IgD-negative memory B cell (primary cell): Measurements from ENCODE around the gene LRSAM1. TPM values are rescaled to one million over a fixed set of nuclear protein-coding genes. Genes with fewer than 3 reads are reported as not detected.
A peak's percentile ranks its signal among the peaks of the same experiment; 100 is the strongest.

Source experiments
- H3K27ac Mint-ChIP-seq, 3 donors: one replicate each; pipeline ENCODE4 v1.8.0; 2020 to 2022; ENCODE audit warnings: mild to moderate bottlenecking in 3 of 3, mixed read lengths in 3 of 3, moderate library complexity in 1 of 3
- H3K27me3 Mint-ChIP-seq: one replicate; pipeline ENCODE4 v1.8.0; 2021; ENCODE audit warnings: mixed read lengths
- H3K36me3 Mint-ChIP-seq: one replicate; pipeline ENCODE4 v1.8.0; 2020; ENCODE audit warnings: mild to moderate bottlenecking, mixed read lengths
- H3K4me1 Mint-ChIP-seq, 3 donors: one replicate each; pipeline ENCODE4 v1.8.0; 2020 to 2022; ENCODE audit warnings: mixed read lengths in 3 of 3, mild to moderate bottlenecking in 1 of 3
- H3K4me3 Mint-ChIP-seq, 4 donors: one replicate each; pipeline ENCODE4 v1.8.0; 2020 to 2022; ENCODE audit warnings: mild to moderate bottlenecking in 4 of 4, mixed read lengths in 4 of 4, moderate library complexity in 3 of 4
- H3K9me3 Mint-ChIP-seq, 3 donors: one replicate each; pipeline ENCODE4 v1.8.0; 2020 to 2021; ENCODE audit warnings: mixed read lengths in 3 of 3, mild to moderate bottlenecking in 1 of 3
- polyA plus RNA-seq: library from polyadenylated mRNA; unstranded; fragments of 300-500 nt; fragmentation: Illumina TruSeq; gene quantifications from one replicate; pipeline ENCODE4 v1.2.3, GENCODE V29; 2021

Gene LRSAM1
- polyA plus RNA-seq, 1 donor from 2014 or later, result 15.7 TPM

DNA sequence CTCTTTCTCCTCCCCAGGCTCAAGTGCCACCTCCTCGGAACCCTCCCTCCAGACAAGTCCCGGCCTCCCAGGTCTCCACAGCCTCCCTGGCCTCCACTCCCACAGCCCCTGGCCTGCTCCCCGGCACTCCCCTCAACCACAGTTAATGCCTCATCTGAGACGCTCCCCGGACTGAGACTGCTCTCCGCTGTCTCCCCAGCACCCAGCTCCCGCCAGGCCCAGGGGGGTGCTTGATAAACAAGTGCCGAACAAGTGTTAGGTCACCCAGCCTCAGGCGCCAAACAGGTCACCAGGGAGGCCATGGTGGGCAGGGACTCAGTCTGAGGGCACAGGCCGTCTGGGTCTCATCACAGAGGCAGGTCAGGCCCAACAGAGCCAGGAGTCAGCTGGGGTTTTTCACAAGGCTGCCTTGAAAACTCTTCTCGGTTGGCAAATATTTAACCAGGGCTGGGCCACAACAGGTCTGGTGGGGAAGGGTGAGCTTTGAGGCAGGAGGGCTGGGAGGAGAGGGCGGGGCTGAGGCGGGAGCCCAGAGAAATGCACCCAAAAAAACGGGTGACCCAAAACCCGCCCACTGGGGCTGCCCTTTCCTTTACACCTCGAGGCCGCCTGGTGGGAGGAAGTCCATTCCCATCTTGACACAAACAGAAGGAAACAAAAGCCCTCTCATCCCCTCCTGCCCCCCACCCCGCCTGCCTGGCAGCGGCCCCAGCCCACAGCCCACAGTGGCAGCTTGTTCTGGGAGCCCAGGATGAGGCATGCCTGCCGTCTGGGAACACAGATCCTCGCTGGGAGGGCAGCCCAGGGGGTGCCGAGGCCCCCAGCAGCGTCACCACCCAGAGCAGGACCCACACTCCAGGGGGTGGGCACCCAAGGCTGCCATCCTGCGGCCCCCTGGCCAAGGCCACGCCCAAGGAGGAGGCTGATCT, 94.2 kb downstream of the LRSAM1 start:
- Mint-ChIP-seq H3K4me1 (peaks cover 0 to 1% (median 0%) of the 10 kb centered on the region in 3 donors), H3K27ac (peak overlapping the region in 1 of 3 donors; percentile 63), H3K36me3 (no peaks in the 10 kb centered on the region), H3K4me3 (no peak overlapping the region), H3K9me3 (no peaks in the 10 kb centered on the region), H3K27me3 (peaks cover 7% of the 10 kb centered on the region)

DNA sequence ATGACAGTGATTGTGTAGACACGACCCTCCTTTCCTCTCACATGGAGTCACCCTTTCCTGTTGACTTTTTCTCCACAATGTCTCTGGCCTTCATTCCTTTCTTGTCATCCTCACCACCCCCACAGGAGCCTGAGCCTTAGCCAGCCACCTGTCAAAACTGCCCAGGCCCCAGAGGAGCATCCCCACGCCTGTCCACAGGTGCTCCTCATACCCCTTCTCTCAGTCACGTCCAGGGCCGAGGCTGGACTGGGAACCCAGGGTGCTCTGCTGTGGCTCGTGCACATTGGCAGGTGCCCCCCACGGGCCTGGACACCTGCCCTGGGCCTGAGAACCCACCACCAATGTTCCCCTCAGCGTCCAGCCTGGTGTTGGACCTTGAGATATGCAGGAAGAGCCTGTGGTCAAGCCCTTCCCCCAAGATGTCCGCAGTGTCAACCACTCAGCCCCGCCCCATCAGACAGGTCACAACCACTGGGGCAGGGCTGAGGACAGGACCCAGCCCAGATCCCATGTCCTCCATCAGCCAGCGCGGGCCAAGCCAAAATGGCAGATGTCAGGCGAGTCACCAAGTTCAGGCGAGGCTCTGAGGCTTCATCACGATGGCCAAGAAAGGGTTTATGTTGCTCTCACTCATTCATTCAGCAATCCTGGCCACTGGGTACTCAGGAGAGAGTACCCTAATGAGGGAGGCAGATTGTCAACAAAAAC, 95.0 kb downstream of the LRSAM1 start:
- peaks cover 0 to 1% (median 0%) of the 10 kb centered on the region in 3 donors for H3K4me1 Mint-ChIP-seq
- no peak overlapping the region for H3K27ac Mint-ChIP-seq
- H3K36me3 Mint-ChIP-seq, result no peaks in the 10 kb centered on the region
- H3K27me3 Mint-ChIP-seq, result peaks cover 7% of the 10 kb centered on the region
- no peaks in the 10 kb centered on the region for H3K9me3 Mint-ChIP-seq
- no peak overlapping the region for H3K4me3 Mint-ChIP-seq

DNA sequence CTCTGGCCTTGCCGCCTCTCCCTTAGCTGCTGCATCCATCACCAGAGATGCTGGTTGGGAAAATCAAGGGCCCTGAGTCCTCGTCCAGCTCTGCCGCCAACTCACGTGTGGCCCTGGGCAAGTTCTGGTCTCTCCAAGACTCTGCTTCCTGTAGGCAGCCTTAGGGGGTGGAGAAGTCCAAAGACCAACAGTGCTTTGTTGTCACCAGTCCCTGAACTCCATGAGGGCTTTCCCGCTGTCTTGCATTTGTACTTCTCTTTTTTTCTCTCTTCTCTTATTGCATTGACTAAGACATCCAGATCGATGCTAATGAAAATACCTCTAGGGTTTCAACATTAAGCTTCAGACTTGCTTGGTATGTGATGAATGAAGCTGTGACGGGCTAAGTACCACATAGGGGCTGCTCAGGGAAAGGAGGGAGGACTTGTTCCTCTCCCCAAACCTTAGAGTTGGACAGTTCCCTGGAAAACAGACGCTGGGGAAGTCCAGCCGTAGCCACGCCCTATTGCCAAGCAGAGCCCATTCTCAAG, 97.1 kb downstream of the LRSAM1 start:
- Mint-ChIP-seq H3K27me3 (peaks cover 7% of the 10 kb centered on the region), H3K9me3 (no peaks in the 10 kb centered on the region), H3K27ac (no peak overlapping the region), H3K4me3 (no peak overlapping the region), H3K36me3 (no peaks in the 10 kb centered on the region), H3K4me1 (peaks cover 0 to 1% (median 0%) of the 10 kb centered on the region in 3 donors)

DNA sequence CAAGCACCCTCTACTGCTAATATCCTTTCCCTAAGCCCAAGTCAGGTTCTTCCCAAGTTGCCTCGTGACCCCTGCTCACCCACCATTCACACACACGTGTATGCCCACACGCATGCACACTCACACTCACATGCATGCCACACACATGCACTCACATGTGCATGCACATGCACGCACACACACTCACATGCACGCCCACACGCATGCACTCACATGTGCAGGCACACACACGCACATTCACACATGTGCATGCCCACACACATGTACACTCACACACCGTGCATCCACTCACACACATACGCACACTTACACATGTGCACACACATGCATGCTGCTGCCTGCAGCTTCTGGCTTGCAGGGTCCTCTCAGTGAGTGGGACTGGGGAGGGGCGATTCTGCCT, 97.9 kb downstream of the LRSAM1 start:
- Mint-ChIP-seq H3K4me3 (no peak overlapping the region), H3K27ac (no peak overlapping the region), H3K36me3 (no peaks in the 10 kb centered on the region), H3K27me3 (peaks cover 7% of the 10 kb centered on the region), H3K4me1 (peaks cover 0 to 1% (median 0%) of the 10 kb centered on the region in 3 donors), H3K9me3 (no peaks in the 10 kb centered on the region)

DNA sequence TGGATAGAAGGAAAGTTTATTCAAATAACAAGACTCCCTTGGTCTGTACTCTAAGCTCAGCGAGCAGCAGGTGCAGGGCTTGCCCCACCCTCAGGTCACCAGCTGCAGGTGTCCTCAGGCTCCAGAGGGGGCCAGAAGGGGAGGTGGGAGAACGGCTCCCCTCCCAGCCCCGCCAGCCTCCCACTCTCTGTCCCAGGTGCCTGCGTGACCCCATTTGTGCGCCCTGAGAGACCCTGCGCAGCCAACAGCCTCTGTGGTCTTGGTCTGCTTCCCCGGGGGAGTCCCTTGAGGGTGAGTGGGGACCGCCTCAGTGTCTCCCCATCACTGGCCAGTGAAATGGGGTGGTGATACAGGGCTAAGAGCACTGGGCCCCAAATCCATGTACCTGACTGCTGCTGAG, 98.4 kb downstream of the LRSAM1 start:
- Mint-ChIP-seq H3K27ac (no peak overlapping the region), H3K4me3 (no peak overlapping the region), H3K9me3 (no peaks in the 10 kb centered on the region), H3K27me3 (peaks cover 7% of the 10 kb centered on the region), H3K36me3 (no peaks in the 10 kb centered on the region), H3K4me1 (peaks cover 0 to 1% (median 0%) of the 10 kb centered on the region in 3 donors)

DNA sequence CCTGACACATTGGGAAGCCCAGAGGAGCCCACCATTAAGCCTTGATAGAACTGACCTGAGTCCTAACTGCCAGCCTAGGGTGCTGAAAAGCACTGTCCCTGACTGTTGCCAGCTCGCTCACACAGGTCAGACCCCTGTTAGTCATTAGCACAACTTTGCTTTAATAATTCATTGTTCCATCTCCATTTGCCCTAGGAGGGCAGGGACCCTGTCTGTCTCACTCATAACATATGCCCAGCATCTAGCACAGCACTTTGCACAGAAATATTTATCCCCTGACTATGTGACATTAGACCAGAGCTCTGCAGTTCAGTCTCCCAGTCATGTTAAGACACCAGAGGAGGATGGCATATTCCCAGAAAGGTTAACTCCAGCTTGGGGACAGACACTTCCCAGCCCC, 99.0 kb downstream of the LRSAM1 start:
- Mint-ChIP-seq H3K4me1 (peaks cover 0 to 1% (median 0%) of the 10 kb centered on the region in 3 donors), H3K9me3 (no peaks in the 10 kb centered on the region), H3K4me3 (no peak overlapping the region), H3K27ac (no peak overlapping the region), H3K27me3 (peaks cover 5% of the 10 kb centered on the region), H3K36me3 (no peaks in the 10 kb centered on the region)

DNA sequence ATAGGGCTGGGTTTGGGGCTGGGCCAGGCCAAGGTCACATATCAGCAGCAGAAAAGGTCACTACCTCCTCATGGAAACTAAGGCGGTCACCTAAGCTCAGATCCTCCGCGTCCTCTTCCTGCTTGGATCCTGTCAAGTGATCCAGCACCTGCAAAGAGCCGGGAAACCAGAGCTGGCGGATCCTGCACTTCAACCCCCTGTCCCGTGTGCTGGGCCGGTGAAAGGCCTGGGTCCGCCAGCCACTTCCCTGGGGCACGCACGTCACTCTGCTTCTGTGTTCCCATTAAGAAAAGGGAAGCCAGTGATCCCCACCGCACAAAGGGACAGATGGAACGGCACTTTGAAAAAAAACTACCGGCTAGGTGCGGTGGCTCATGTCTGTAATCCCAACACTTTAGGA, 99.4 kb downstream of the LRSAM1 start:
- Mint-ChIP-seq H3K4me3 (no peak overlapping the region), H3K27me3 (peaks cover 5% of the 10 kb centered on the region), H3K4me1 (peaks cover under 1 to 2% (median 1%) of the 10 kb centered on the region in 3 donors), H3K36me3 (no peaks in the 10 kb centered on the region), H3K27ac (no peak overlapping the region), H3K9me3 (no peaks in the 10 kb centered on the region)

Other genes starting within 250 kb of the LRSAM1 start
- gene GARNL3, start 186.7 kb upstream of the LRSAM1 start, polyA plus RNA-seq, result 1.3 TPM
- gene SLC2A8, start 54.3 kb upstream of the LRSAM1 start, polyA plus RNA-seq, result 7.8 TPM
- gene ZNF79, start 27.1 kb upstream of the LRSAM1 start, polyA plus RNA-seq, result 8.7 TPM
- 2,090 TPM for gene RPL12, start 104 bp upstream of the LRSAM1 start, polyA plus RNA-seq
- 0.33 TPM for gene STXBP1, start 160.8 kb downstream of the LRSAM1 start, polyA plus RNA-seq